NCI-H1930 (cell line): Measurements from ENCODE around the gene INTS11.

Source experiments
- DNase-seq, 2 experiments: peaks; one replicate each; lab custom pipeline; 2025; lab: John Stamatoyannopoulos, UW

INTS11 gene

DNA sequence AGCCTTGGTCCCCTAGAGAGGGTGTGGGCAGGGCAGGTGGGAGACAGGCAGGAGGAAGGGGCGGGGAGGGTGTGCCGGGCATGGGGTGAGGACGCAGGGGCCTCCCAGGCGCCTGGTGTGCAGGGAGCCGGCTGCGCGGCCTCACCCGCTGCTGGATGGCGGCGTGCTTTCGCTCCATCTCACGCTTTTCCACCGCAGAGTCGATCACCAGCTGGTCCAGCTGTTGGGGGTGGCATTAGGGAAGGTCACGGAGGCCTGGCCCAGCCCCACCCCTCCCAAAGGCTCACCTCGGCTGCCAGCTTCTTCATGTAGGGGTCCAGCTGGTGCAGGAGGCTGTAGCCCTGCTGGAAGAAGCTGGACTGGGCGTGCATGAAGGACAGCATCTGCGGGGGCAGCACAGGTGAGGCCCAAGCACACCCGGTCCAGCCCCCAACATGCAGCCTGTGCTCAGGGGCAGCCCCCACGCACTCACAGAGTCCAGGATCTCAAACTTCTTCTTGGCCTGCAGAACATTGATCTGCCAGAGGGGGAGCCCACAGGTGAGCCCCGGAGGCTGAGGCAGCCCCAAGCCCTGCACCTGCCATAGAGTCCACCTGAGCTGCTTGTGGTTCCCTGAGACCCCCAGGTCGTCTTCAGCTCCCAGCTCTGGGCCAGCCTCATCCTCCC, 24.6 kb downstream of the INTS11 start:
- no peak for DNase-seq

GRCh38 chr1:1298861-1299685, 25.4 kb downstream of the INTS11 start:
- DNase-seq = no peak

GRCh38 chr1:1297802-1298424, 26.5 kb downstream of the INTS11 start:
- DNase-seq = no peak

GRCh38 chr1:1296070-1297061, 28.1 kb downstream of the INTS11 start:
- no peak for DNase-seq

DNA sequence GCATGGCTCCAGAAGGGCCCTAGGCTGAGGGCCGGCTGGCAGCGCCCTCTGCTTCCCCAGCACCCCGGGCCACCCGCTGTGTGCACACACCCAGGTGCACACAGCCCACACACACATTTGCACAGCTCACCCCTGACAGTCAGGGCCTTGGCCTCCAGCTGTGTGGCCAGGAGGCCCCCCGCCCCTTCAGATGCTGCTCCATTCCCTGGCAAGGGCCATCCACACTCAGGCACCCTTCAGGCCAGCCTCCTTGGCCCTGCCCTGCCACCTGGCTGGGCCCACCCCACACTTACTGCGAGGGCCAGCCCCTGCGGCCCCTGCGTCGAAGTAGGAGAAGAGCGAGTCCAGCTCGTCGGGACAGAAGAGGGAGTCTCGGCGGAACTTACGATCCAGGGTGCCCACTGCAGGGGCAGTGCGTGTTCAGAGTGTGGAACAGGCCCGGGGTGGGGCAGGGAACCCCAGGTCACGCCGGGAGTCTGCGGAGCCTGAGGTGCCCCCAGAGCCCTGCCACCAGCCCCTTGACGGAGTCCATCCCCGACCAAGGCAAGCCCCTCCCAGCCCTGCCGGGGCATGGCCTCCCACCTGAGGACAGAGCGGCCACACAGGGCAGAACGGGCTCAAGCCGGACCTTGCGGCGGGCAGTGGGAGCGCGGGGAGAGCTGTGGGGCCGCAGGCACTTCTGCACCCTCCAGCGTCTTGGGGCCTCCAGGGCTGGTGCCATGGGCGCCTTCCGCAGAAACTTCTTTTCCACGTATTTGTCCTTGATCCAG, 29.1 kb downstream of the INTS11 start:
- no peak for DNase-seq

GRCh38 chr1:1294250-1294890, 30.1 kb downstream of the INTS11 start:
- no peak for DNase-seq

DNA sequence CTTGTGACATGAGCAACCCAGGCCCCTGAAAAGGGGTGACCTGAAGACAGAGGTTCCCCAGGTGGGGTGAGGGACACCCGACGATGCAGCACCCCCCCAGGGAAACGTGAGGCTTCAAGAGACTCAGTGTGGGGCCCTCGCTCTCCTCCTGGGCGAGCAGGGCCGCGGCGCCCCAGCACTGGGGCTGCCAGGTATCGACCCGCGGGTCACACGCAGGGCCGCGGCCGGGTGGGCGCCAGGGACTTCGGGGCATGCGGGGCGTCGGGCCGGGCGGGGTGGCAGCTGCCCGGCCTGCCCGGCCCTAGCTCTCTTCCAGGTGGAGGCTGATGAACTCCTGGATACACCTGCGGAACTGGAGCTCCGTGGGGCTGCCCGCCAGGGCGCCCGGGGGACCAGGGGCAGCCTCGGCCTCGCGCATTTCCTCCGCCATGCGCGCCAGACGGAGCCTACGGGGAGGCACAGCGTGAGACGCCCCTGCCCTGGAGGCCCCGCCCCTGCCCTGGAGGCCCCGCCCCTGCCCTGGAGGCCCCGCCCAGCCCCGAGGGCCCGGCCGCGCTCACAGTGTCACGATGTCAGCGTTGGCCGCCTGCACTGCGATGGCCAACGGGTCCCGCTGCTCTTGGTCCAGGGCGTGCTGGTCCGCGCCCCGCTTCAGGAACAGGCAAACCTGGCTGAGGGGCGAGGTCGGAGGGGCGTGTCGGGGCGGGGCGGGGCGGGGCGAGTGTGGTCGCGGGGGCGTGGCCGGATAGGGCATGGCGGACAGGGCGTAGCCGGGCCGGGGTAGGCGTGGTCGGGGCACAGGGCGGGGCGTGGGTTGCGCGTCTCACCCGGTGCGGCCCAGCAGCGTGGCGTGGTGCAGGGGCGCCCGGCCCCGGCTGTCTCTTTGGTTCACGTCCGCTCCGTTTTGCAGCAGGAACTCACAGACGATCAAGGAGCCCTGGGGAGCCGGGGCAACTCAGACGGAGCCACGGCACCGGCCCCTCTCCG, 30.9 kb downstream of the INTS11 start:
- no peak for DNase-seq

DNA sequence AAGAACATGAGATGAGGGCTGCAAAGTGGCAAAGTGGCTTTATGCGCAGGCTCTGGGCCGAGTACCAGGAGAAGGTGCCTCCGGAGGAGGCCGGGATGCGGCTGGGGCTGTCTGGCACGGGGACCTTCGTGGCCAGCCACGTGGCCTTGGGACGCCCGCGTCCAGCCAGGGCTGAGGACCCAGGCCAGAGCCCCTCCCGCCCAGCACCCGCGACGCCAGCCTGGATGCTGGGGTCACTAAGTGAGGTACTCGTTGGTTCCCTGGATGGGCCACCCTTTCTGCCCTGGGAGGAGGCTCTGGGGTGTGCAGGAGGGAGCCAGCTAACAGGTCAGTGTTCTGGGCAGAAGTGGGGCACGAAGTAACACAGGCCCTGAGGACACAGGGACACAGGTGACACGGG, 31.6 kb downstream of the INTS11 start:
- DNase-seq = no peak

- DNase-seq = no peak
These were observed 32.0 kb downstream of the INTS11 start for GRCh38 chr1:1292442-1292779.

- DNase-seq = peak; percentile 55 to 58
These were observed 32.7 kb downstream of the INTS11 start for GRCh38 chr1:1291548-1292441.

- no peak for DNase-seq
These were observed 33.4 kb downstream of the INTS11 start for GRCh38 chr1:1291023-1291528.

GRCh38 chr1:1290238-1290731, 34.2 kb downstream of the INTS11 start:
- peak in 1 of 2 experiments; percentile 22 for DNase-seq

DNA sequence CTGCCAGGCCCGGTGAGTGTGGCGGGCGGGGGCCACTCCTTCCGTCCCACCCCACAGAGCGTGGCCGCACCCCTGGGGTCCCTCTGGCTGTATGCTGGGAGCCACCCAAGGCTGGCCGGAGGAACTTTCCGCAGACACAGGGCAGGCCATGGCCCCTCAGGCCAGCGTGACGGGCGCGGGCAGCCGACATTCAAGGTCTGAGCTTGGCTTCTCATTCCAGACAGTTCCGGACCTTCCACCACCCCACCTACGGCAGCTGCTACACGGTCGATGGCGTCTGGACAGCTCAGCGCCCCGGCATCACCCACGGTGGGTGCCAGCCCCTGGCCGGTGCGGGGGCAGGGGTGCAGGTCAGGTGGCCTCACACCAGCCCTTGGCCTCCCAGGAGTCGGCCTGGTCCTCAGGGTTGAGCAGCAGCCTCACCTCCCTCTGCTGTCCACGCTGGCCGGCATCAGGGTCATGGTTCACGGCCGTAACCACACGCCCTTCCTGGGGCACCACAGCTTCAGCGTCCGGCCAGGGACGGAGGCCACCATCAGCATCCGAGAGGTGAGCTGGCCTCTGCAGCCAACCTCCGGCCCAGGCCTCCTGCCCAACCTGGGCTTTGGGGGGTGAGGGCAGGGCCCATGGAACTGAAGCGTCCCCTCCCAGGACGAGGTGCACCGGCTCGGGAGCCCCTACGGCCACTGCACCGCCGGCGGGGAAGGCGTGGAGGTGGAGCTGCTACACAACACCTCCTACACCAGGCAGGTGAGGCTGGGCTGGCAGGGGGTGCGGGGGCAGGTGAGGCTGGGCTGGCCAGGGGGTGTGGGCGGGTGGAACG, 37.0 kb downstream of the INTS11 start:
- no peak for DNase-seq

DNA sequence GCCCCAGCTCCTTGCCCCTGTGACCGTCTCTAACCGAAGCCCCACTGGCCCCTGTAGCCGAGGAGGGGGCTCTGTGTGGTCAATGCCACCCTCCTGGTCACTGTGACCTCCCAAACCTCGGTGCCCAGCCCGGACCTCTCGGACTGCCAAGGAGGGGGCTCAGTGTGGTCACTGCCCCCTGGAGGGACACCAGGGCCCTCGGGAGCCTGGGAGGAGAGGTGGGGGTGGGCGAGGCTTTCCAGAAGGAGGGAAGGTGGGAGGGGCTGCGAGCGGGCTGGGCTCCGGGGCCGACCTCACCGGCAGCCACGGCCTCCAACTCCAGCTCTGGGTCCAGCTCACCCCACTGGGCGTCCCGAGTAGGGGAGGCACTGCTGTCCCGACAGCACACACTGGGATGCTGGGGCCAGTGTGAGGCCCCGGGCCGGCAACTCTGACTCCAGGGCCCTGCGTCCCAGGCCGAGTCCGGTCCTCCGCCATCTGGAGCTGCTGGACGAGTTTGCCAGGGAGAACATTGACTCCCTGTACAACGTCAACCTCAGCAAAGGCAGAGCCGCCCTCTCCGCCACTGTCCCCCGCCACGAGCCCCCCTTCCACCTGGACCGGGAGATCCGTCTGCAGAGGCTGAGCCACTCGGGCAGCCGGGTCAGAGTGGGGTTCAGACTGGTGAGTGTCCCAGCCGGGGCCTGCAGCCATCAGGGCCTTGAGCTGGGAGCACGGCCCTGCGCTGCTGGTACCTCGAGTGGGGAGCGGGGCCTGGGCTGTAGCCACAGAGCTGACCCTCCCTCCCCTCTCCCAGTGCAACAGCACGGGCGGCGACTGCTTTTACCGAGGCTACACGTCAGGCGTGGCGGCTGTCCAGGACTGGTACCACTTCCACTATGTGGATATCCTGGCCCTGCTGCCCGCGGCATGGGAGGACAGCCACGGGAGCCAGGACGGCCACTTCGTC, 37.9 kb downstream of the INTS11 start:
- DNase-seq = no peak

GRCh38 chr1:1285611-1286311, 38.7 kb downstream of the INTS11 start:
- DNase-seq = no peak
